CD14-positive monocyte (primary cell): Measurements from ENCODE around the gene HNF1B. TPM values are rescaled to one million over a fixed set of nuclear protein-coding genes. Genes with fewer than 3 reads are reported as not detected.

Experiments
- DNase-seq, 3 donors: peaks; one replicate each; pipeline ENCODE4 v3.0.0-alpha.2; 2011 to 2022
- H2AFZ ChIP-seq: 2 replicates; pipeline ENCODE4 v1.6.0; 2012; ENCODE audit warnings: mild to moderate bottlenecking, low read depth, low read length, inconsistent platforms; ENCODE audit not compliant: insufficient read depth, poor library complexity, severe bottlenecking
- H3K27ac ChIP-seq, 2 donors: 1 replicate in 1 of 2; 2 replicates in 1 of 2; pipeline ENCODE4 v1.5.1; 2012 to 2013; ENCODE audit warnings: low read length in 2 of 2, control low read depth in 1 of 2, inconsistent platforms in 1 of 2, low read depth in 1 of 2, mild to moderate bottlenecking in 1 of 2
- H3K27me3 ChIP-seq, 2 donors: one replicate each; pipeline versions ENCODE4 v1.6.0 to v1.6.1; 2011 to 2013; ENCODE audit warnings: low read length in 2 of 2; ENCODE audit not compliant: control insufficient read depth in 2 of 2, insufficient read depth in 2 of 2
- H3K36me3 ChIP-seq, 2 donors: replicated peaks in 1 of 2; 1 replicate in 1 of 2; 2 replicates in 1 of 2; pipeline versions ENCODE4 v1.5.1 to v1.6.1; 2012 to 2013; ENCODE audit warnings: low read length in 2 of 2, control low read depth in 1 of 2, inconsistent platforms in 1 of 2, mild to moderate bottlenecking in 1 of 2; ENCODE audit not compliant: insufficient read depth in 2 of 2, control insufficient read depth in 1 of 2
- H3K4me1 ChIP-seq, 2 donors: 1 replicate in 1 of 2; 2 replicates in 1 of 2; pipeline versions ENCODE4 v1.5.1 to v1.6.1; 2012 to 2013; ENCODE audit warnings: low read length in 2 of 2, control low read depth in 1 of 2, inconsistent platforms in 1 of 2, mild to moderate bottlenecking in 1 of 2, moderate library complexity in 1 of 2; ENCODE audit not compliant: insufficient read depth in 2 of 2, control insufficient read depth in 1 of 2
- H3K4me2 ChIP-seq: replicated peaks from 2 replicates; pipeline ENCODE3; 2012; ENCODE audit warnings: low read length, moderate library complexity, mild to moderate bottlenecking; ENCODE audit not compliant: poor library complexity, severe bottlenecking; ENCODE audit errors: extremely low read depth
- H3K4me3 ChIP-seq, 3 experiments: fragments of 200-600 bp in 1 of 3; sonication (generic) in 1 of 3; replicated peaks in 1 of 3; 1 replicate in 2 of 3; 2 replicates in 1 of 3; pipeline ENCODE4 v1.5.1; 2011 to 2013; ENCODE audit warnings: low read length in 3 of 3, mild to moderate bottlenecking in 3 of 3, control low read depth in 2 of 3, low read depth in 2 of 3, inconsistent platforms in 1 of 3, moderate library complexity in 1 of 3
- H3K79me2 ChIP-seq: 2 replicates; pipeline ENCODE4 v1.6.0; 2012; ENCODE audit warnings: mild to moderate bottlenecking, control low read depth, inconsistent platforms, low read length, moderate library complexity; ENCODE audit not compliant: insufficient read depth
- H3K9ac ChIP-seq: 2 replicates; pipeline ENCODE4 v1.6.0; 2017; ENCODE audit warnings: low read length, mild to moderate bottlenecking; ENCODE audit not compliant: insufficient read depth, poor library complexity, severe bottlenecking
- H3K9me3 ChIP-seq, 2 donors: replicated peaks in 1 of 2; 1 replicate in 1 of 2; 2 replicates in 1 of 2; pipeline versions ENCODE4 v1.5.1 to v1.6.1; 2012 to 2013; ENCODE audit warnings: low read length in 2 of 2, control low read depth in 1 of 2; ENCODE audit not compliant: control insufficient read depth in 1 of 2, insufficient read depth in 1 of 2
- H4K20me1 ChIP-seq: 2 replicates; pipeline ENCODE4 v1.6.0; 2012; ENCODE audit warnings: mild to moderate bottlenecking, low read length, control low read depth, moderate library complexity; ENCODE audit not compliant: insufficient read depth
- H3K27ac Mint-ChIP-seq, 7 donors: one replicate each; pipeline ENCODE4 v1.8.0; 2020; ENCODE audit warnings: mild to moderate bottlenecking in 7 of 7, mixed read lengths in 7 of 7, moderate library complexity in 6 of 7, inconsistent platforms in 2 of 7
- H3K27me3 Mint-ChIP-seq, 3 donors: one replicate each; pipeline ENCODE4 v1.8.0; 2021 to 2022; ENCODE audit warnings: low read depth in 3 of 3, mild to moderate bottlenecking in 3 of 3, mixed read lengths in 3 of 3, moderate library complexity in 3 of 3, inconsistent platforms in 1 of 3
- H3K36me3 Mint-ChIP-seq, 2 donors: one replicate each; pipeline ENCODE4 v1.8.0; 2020; ENCODE audit warnings: mixed read lengths in 2 of 2, inconsistent platforms in 1 of 2, mild to moderate bottlenecking in 1 of 2
- H3K4me1 Mint-ChIP-seq: one replicate; pipeline ENCODE4 v1.8.0; 2020; ENCODE audit warnings: mild to moderate bottlenecking, mixed read lengths
- H3K4me3 Mint-ChIP-seq, 2 donors: one replicate each; pipeline ENCODE4 v1.8.0; 2020; ENCODE audit warnings: mild to moderate bottlenecking in 2 of 2, mixed read lengths in 2 of 2, moderate library complexity in 1 of 2
- H3K9me3 Mint-ChIP-seq, 7 donors: one replicate each; pipeline ENCODE4 v1.8.0; 2020 to 2022; ENCODE audit warnings: mixed read lengths in 7 of 7, mild to moderate bottlenecking in 6 of 7, moderate library complexity in 6 of 7, inconsistent platforms in 2 of 7
- CTCF ChIP-seq: fragments of 200-600 bp; IDR thresholded peaks from one replicate; pipeline ENCODE4 v1.8.0; 2022; ENCODE audit warnings: antibody characterized with exemption, mild to moderate bottlenecking
- WGBS: methylation state at CpG from one replicate; pipeline ENCODE4 v1.1.5; 2013; ENCODE audit warnings: missing lambda C conversion rate; ENCODE audit not compliant: insufficient coverage; 5-methylcytosine and 5-hydroxymethylcytosine counted together
- intact Hi-C, 2 donors: fragments of 100-400 bp; cut with micrococcal nuclease; formaldehyde crosslinking; loops; one replicate each; pipeline versions ENCODE4 v1.15.0 to v1.15.1; 2023
- polyA plus RNA-seq, 3 donors: library from polyadenylated mRNA; depleted of rRNA in 1 of 3; unstranded in 2 of 3; stranded (reverse) in 1 of 3; fragments of 300-500 nt in 2 of 3; fragments of >200 nt in 1 of 3; fragmentation: Illumina TruSeq in 2 of 3; gene quantifications; 1 replicate in 2 of 3; 2 replicates in 1 of 3; pipeline ENCODE4 v1.2.3, GENCODE V29; 2012 to 2021

Gene HNF1B
- polyA plus RNA-seq, 3 donors = not detected

- intact Hi-C loops = loop anchor here in 1 of 2 donors (10.0 kb wide), 1 partner anchor 65 kb away; no protein-coding TSS in a partner anchor
- no peaks in the 10 kb centered on the region for H3K4me1 Mint-ChIP-seq
- no peaks in the 10 kb centered on the region for H3K9me3 Mint-ChIP-seq
- Histone ChIP-seq H3K9ac (no peak overlapping the region), H3K4me1 (no peaks in the 10 kb centered on the region), H3K27me3 (no peaks in the 10 kb centered on the region), H3K4me3 (no peak overlapping the region), H3K36me3 (no peaks in the 10 kb centered on the region), H4K20me1 (no peaks in the 10 kb centered on the region), H3K9me3 (no peaks in the 10 kb centered on the region), H2AFZ (no peak overlapping the region), H3K79me2 (no peaks in the 10 kb centered on the region), H3K4me2 (no peak overlapping the region), H3K27ac (no peak overlapping the region)
- DNase-seq = no peak
- no peak overlapping the region for H3K4me3 Mint-ChIP-seq
- H3K36me3 Mint-ChIP-seq = no peaks in the 10 kb centered on the region
- H3K27me3 Mint-ChIP-seq = peaks cover 1 to 5% (median 2%) of the 10 kb centered on the region in 3 donors
- H3K27ac Mint-ChIP-seq = no peak overlapping the region
- TF ChIP-seq CTCF = no peak
- 85% methylated on average over 2 of the region's 5 CpGs for WGBS
Measured at GRCh38 chr17:37659925-37660324, 84.9 kb downstream of the HNF1B start.

- H3K36me3 ChIP-seq = no peaks in the 10 kb centered on the region
Measured at GRCh38 chr17:37657202-37657601, 87.7 kb downstream of the HNF1B start.

More at GRCh38 chr17:37657202-37657601, 87.7 kb downstream of the HNF1B start:
- H3K9ac ChIP-seq = no peak overlapping the region
- no CpG with 5 or more reads among the region's 1 CpG for WGBS
- H3K4me1 ChIP-seq = no peaks in the 10 kb centered on the region
- H3K4me3 ChIP-seq = no peak overlapping the region
- H3K9me3 Mint-ChIP-seq = no peaks in the 10 kb centered on the region
- H3K36me3 Mint-ChIP-seq = no peaks in the 10 kb centered on the region
- no peak overlapping the region for H3K4me3 Mint-ChIP-seq
- no peak overlapping the region for H3K27ac ChIP-seq
- no peaks in the 10 kb centered on the region for H3K9me3 ChIP-seq
- H3K4me2 ChIP-seq = no peak overlapping the region
- H3K4me1 Mint-ChIP-seq = no peaks in the 10 kb centered on the region
- H3K27ac Mint-ChIP-seq = no peak overlapping the region
- intact Hi-C loops = no loop called here
- no peaks in the 10 kb centered on the region for H4K20me1 ChIP-seq
- H3K27me3 Mint-ChIP-seq = peaks cover 5 to 13% (median 7%) of the 10 kb centered on the region in 3 donors
- no peak for TF ChIP-seq CTCF
- H3K79me2 ChIP-seq = no peaks in the 10 kb centered on the region
- no peak for DNase-seq
- peaks cover 0 to 3% of the 10 kb centered on the region in 2 donors for H3K27me3 ChIP-seq
- no peak overlapping the region for H2AFZ ChIP-seq
